Measurements from ENCODE around the gene TBC1D5. TPM values are rescaled to one million over a fixed set of nuclear protein-coding genes. Genes with fewer than 3 reads are reported as not detected.
A peak's percentile ranks its signal among the peaks of the same experiment; 100 is the strongest.

TBC1D5 gene
- total RNA-seq, 1 donor from 2014 or later: 106 TPM

- Mint-ChIP-seq H3K4me3 (no peak overlapping the region), H3K27me3 (no peaks in the 10 kb centered on the region), H3K9me3 (no peaks in the 10 kb centered on the region), H3K27ac (no peak overlapping the region), H3K36me3 (ENCODE audit: low read depth) (peaks cover 20% of the 10 kb centered on the region), H3K4me1 (peaks cover 5% of the 10 kb centered on the region)
- DNase-seq (no peak), ATAC-seq (ENCODE audit: low read depth) (no peak)
- TF ChIP-seq CTCF (IDR thresholded peaks at IDR 0.05): no peak
- intact Hi-C loops (cut with micrococcal nuclease): no loop called here
- POLR2A ChIA-PET: no interaction called here
- CTCF ChIA-PET: no interaction called here
Measured at GRCh38 chr3:17529677-17530076, 212.8 kb downstream of the TBC1D5 start.

GRCh38 chr3:17518189-17519059 lies 224.0 kb downstream of the TBC1D5 start:
- H3K27ac Mint-ChIP-seq: no peak overlapping the region

GRCh38 chr3:17515445-17516234 lies 226.8 kb downstream of the TBC1D5 start:
- ChIA-PET POLR2A (no interaction called here), CTCF (no interaction called here)

More at GRCh38 chr3:17518189-17519059, 224.0 kb downstream of the TBC1D5 start:
- ChIA-PET CTCF (interaction anchor here (1.0 to 2.0 kb wide), 2 partner anchors 323 kb away, joined by 3 to 4 read pairs; no protein-coding TSS in a partner anchor), POLR2A (no interaction called here)
- peaks cover 18% of the 10 kb centered on the region for H3K36me3 Mint-ChIP-seq (ENCODE audit: low read depth)
- DNase-seq: no peak
- intact Hi-C loops (cut with micrococcal nuclease): no loop called here
- no peaks in the 10 kb centered on the region for H3K9me3 Mint-ChIP-seq
- TF ChIP-seq CTCF (IDR thresholded peaks at IDR 0.05): no peak
- no peaks in the 10 kb centered on the region for H3K27me3 Mint-ChIP-seq
- no peak overlapping the region for H3K4me3 Mint-ChIP-seq
- no peak for ATAC-seq (ENCODE audit: low read depth)
- H3K4me1 Mint-ChIP-seq: peaks cover 34% of the 10 kb centered on the region

GRCh38 chr3:17514597-17514996 lies 227.8 kb downstream of the TBC1D5 start:
- peaks cover 22% of the 10 kb centered on the region for H3K4me1 Mint-ChIP-seq
- TF ChIP-seq CTCF (IDR thresholded peaks at IDR 0.05): no peak
- CTCF ChIA-PET: no interaction called here
- POLR2A ChIA-PET: no interaction called here
- no peaks in the 10 kb centered on the region for H3K9me3 Mint-ChIP-seq
- H3K27ac Mint-ChIP-seq: no peak overlapping the region
- H3K36me3 Mint-ChIP-seq (ENCODE audit: low read depth): peaks cover 15% of the 10 kb centered on the region
- no peaks in the 10 kb centered on the region for H3K27me3 Mint-ChIP-seq
- intact Hi-C loops (cut with micrococcal nuclease): no loop called here
- ATAC-seq (ENCODE audit: low read depth): no peak
- no peak overlapping the region for H3K4me3 Mint-ChIP-seq
- DNase-seq: no peak

More at GRCh38 chr3:17515445-17516234, 226.8 kb downstream of the TBC1D5 start:
- TF ChIP-seq CTCF (IDR thresholded peaks at IDR 0.05): no peak
- DNase-seq (no peak), ATAC-seq (ENCODE audit: low read depth) (no peak)
- Mint-ChIP-seq H3K4me3 (no peak overlapping the region), H3K9me3 (no peaks in the 10 kb centered on the region), H3K36me3 (ENCODE audit: low read depth) (peaks cover 17% of the 10 kb centered on the region), H3K4me1 (peaks cover 25% of the 10 kb centered on the region), H3K27ac (peak overlapping the region; percentile 26), H3K27me3 (no peaks in the 10 kb centered on the region)
- intact Hi-C loops (cut with micrococcal nuclease): no loop called here

GRCh38 chr3:17510265-17510664 lies 232.2 kb downstream of the TBC1D5 start:
- ChIA-PET CTCF (no interaction called here), POLR2A (no interaction called here)
- Mint-ChIP-seq H3K4me1 (no peaks in the 10 kb centered on the region), H3K4me3 (no peak overlapping the region), H3K36me3 (ENCODE audit: low read depth) (peaks cover 12% of the 10 kb centered on the region), H3K9me3 (no peaks in the 10 kb centered on the region), H3K27me3 (no peaks in the 10 kb centered on the region), H3K27ac (no peak overlapping the region)
- no peak for ATAC-seq (ENCODE audit: low read depth)
- no peak for TF ChIP-seq CTCF (IDR thresholded peaks at IDR 0.05)
- DNase-seq: no peak
- intact Hi-C loops (cut with micrococcal nuclease): no loop called here

Data from activated B cell treated with CpG ODN at 0.5 μM for 24 hours (primary cell).